HG03175 (cell line): ENCODE data around the gene SNX7.

ENCODE experiments used
- ATAC-seq: cut with Tn5 transposase; IDR thresholded peaks from one replicate; pipeline ENCODE4 v1.9.1; 2021; ENCODE audit warnings: mild to moderate bottlenecking, moderate library complexity; ENCODE audit not compliant: unreplicated experiment

Gene SNX7

GRCh38 chr1:98661544-98662355 is at the start of gene SNX7:
Gene SNX7 (plus strand): TSS chr1:98661721. CDS start chr1:98661732, 11 bp downstream.
- ATAC-seq = no peak

GRCh38 chr1:98637316-98637715 is 24.2 kb upstream of the SNX7 start:
- no peak for ATAC-seq

GRCh38 chr1:98638185-98638584 is 23.3 kb upstream of the SNX7 start:
- no peak for ATAC-seq

- no peak for ATAC-seq
Observed at GRCh38 chr1:98644510-98644909, 17.0 kb upstream of the SNX7 start.

- no peak for ATAC-seq
Observed at GRCh38 chr1:98651116-98651632, 10.3 kb upstream of the SNX7 start.

- no peak for ATAC-seq
Observed at GRCh38 chr1:98653123-98653522, 8.4 kb upstream of the SNX7 start.

GRCh38 chr1:98659879-98660278 is 1.6 kb upstream of the SNX7 start:
- ATAC-seq = no peak

- no peak for ATAC-seq
Observed at GRCh38 chr1:98660940-98661543, 479 bp upstream of the SNX7 start.

- no peak for ATAC-seq
Observed at GRCh38 chr1:98662356-98662670, 792 bp downstream of the SNX7 start.

GRCh38 chr1:98668733-98669132 is 7.2 kb downstream of the SNX7 start:
- no peak for ATAC-seq

- ATAC-seq = no peak
Observed at GRCh38 chr1:98669355-98670296, 8.1 kb downstream of the SNX7 start.

GRCh38 chr1:98672189-98672588 is 10.7 kb downstream of the SNX7 start:
- ATAC-seq = no peak

- ATAC-seq = no peak
Observed at GRCh38 chr1:98674075-98674781, 12.7 kb downstream of the SNX7 start.

GRCh38 chr1:98675282-98675681 is 13.8 kb downstream of the SNX7 start:
- ATAC-seq = no peak

GRCh38 chr1:98677288-98677687 is 15.8 kb downstream of the SNX7 start:
- ATAC-seq = no peak

- ATAC-seq = no peak
Observed at GRCh38 chr1:98681812-98682211, 20.3 kb downstream of the SNX7 start.

- no peak for ATAC-seq
Observed at GRCh38 chr1:98688110-98688739, 26.7 kb downstream of the SNX7 start.

GRCh38 chr1:98690576-98690975 is 29.1 kb downstream of the SNX7 start:
- ATAC-seq = no peak

- ATAC-seq = no peak
Observed at GRCh38 chr1:98692482-98692881, 31.0 kb downstream of the SNX7 start.

GRCh38 chr1:98693385-98693784 is 31.9 kb downstream of the SNX7 start:
- no peak for ATAC-seq
